SK-N-SH (cell line): ENCODE measurements around the gene DUSP2. TPM values are rescaled to one million over a fixed set of nuclear protein-coding genes. Genes with fewer than 3 reads are reported as not detected.

Experiments used
- CTCF ChIA-PET: fragments of 300-600, 350-600 bp; formaldehyde crosslinking; extraction: SDS; loops from one replicate; lab custom pipeline; 2021; lab: Yijun Ruan, JAX
- POLR2A ChIA-PET: fragments of 350-600 bp; sonication (Branson Sonifier 250); formaldehyde crosslinking; extraction: SDS; loops from one replicate; lab custom pipeline; 2020; ENCODE audit warnings: antibody characterized with exemption, inconsistent platforms; lab: Yijun Ruan, JAX
- DNase-seq: peaks from one replicate; pipeline ENCODE4 v3.0.0; 2012
- H2AFZ ChIP-seq: fragments of 200-600 bp; sonication (generic); 2 replicates; pipeline ENCODE4 v1.8.1; 2016; ENCODE audit warnings: antibody characterized with exemption, mild to moderate bottlenecking, low read depth
- H3F3A ChIP-seq: fragments of 200-600 bp; sonication (generic); replicated peaks from 2 replicates; pipeline ENCODE3; 2016; ENCODE audit warnings: antibody characterized with exemption, mild to moderate bottlenecking; ENCODE audit not compliant: insufficient read depth
- H3K27ac ChIP-seq, 2 experiments: fragments of 200-500 bp in 1 of 2; fragments of 200-600 bp in 1 of 2; sonication (Bioruptor generic) in 1 of 2; sonication (generic), shearing (Covaris generic) in 1 of 2; 2 replicates each; pipeline versions ENCODE4 v1.5.1 to v1.6.1; 2014 to 2016; ENCODE audit warnings: low read depth in 2 of 2, inconsistent platforms in 1 of 2, low read length in 1 of 2, mild to moderate bottlenecking in 1 of 2, mixed read lengths in 1 of 2
- H3K27me3 ChIP-seq: fragments of 200-600 bp; sonication (generic), shearing (Covaris generic); 2 replicates; pipeline ENCODE4 v1.6.1; 2016; ENCODE audit warnings: mixed run types; ENCODE audit not compliant: insufficient read depth
- H3K36me3 ChIP-seq, 2 experiments: fragments of 200-500 bp in 1 of 2; fragments of 200-600 bp in 1 of 2; sonication (Bioruptor generic) in 1 of 2; sonication (generic) in 1 of 2; replicated peaks in 1 of 2; 2 replicates each; pipeline versions ENCODE3 to v1.5.1; 2014 to 2016; ENCODE audit warnings: low read length in 1 of 2, mild to moderate bottlenecking in 1 of 2; ENCODE audit not compliant: insufficient read depth in 2 of 2, control insufficient read depth in 1 of 2
- H3K4me1 ChIP-seq, 2 experiments: fragments of 200-500 bp in 1 of 2; fragments of 200-600 bp in 1 of 2; sonication (Bioruptor generic) in 1 of 2; sonication (generic), shearing (Covaris generic) in 1 of 2; 2 replicates each; pipeline versions ENCODE4 v1.5.1 to v1.6.1; 2014 to 2016; ENCODE audit warnings: low read depth in 1 of 2, low read length in 1 of 2, mixed run types in 1 of 2; ENCODE audit not compliant: insufficient read depth in 2 of 2, control insufficient read depth in 1 of 2
- H3K4me2 ChIP-seq: fragments of 200-600 bp; sonication (generic), shearing (Covaris generic); 2 replicates; pipeline ENCODE4 v1.6.1; 2017; ENCODE audit warnings: mixed run types
- H3K4me3 ChIP-seq, 2 experiments: fragments of 200-500 bp in 1 of 2; fragments of 200-600 bp in 1 of 2; sonication (Bioruptor generic) in 1 of 2; sonication (generic), shearing (Covaris generic) in 1 of 2; 2 replicates each; pipeline versions ENCODE4 v1.5.1 to v1.8.1; 2014 to 2016; ENCODE audit warnings: low read depth in 2 of 2, inconsistent platforms in 1 of 2, low read length in 1 of 2, mild to moderate bottlenecking in 1 of 2, mixed read lengths in 1 of 2, moderate library complexity in 1 of 2
- H3K79me2 ChIP-seq: fragments of 200-600 bp; sonication (generic); 2 replicates; pipeline ENCODE4 v1.8.1; 2017; ENCODE audit warnings: mild to moderate bottlenecking; ENCODE audit not compliant: insufficient read depth
- H3K9ac ChIP-seq: fragments of 200-600 bp; sonication (generic); 2 replicates; pipeline ENCODE4 v1.6.1; 2017; ENCODE audit warnings: mixed run types
- H3K9me2 ChIP-seq: fragments of 200-600 bp; sonication (generic); 2 replicates; pipeline ENCODE4 v1.6.1; 2017; ENCODE audit warnings: mixed run types
- H3K9me3 ChIP-seq: fragments of 200-600 bp; sonication (generic); 2 replicates; pipeline ENCODE4 v1.6.1; 2017; ENCODE audit warnings: mixed run types, mild to moderate bottlenecking, moderate library complexity
- H4K20me1 ChIP-seq: fragments of 200-600 bp; sonication (generic); 2 replicates; pipeline ENCODE4 v1.6.1; 2017; ENCODE audit warnings: mild to moderate bottlenecking, mixed run types; ENCODE audit not compliant: insufficient read depth
- ELF1 ChIP-seq: IDR thresholded peaks from 2 replicates; pipeline ENCODE4 v1.4.0; 2012
- EP300 ChIP-seq, 2 experiments: IDR thresholded peaks; 2 replicates each; pipeline versions ENCODE4 v1.4.0 to v1.6.1; 2012; ENCODE audit warnings: borderline replicate concordance in 1 of 2, low read depth in 1 of 2, low read length in 1 of 2
- EZH2phosphoT487 ChIP-seq: fragments of 200-600 bp; sonication (generic); IDR thresholded peaks from 2 replicates; pipeline ENCODE4 v1.6.1; 2017; ENCODE audit warnings: low read depth, mixed run types, mild to moderate bottlenecking, antibody characterized with exemption, moderate library complexity, borderline replicate concordance
- FOSL2 ChIP-seq: IDR thresholded peaks from 2 replicates; pipeline ENCODE4 v1.4.0; 2012; ENCODE audit warnings: low read depth, mild to moderate bottlenecking, moderate library complexity, borderline replicate concordance
- FOXM1 ChIP-seq: IDR thresholded peaks from 2 replicates; pipeline ENCODE4 v1.4.0; 2012; ENCODE audit warnings: low read depth, mild to moderate bottlenecking
- JUND ChIP-seq: IDR thresholded peaks from 2 replicates; pipeline ENCODE4 v1.4.0; 2012
- MXI1 ChIP-seq: IDR thresholded peaks from 2 replicates; pipeline ENCODE4 v1.6.1; 2012; ENCODE audit warnings: mild to moderate bottlenecking, low read depth, low read length, improper control_type of control experiment
- NFIC ChIP-seq: IDR thresholded peaks from 2 replicates; pipeline ENCODE4 v1.4.0; 2012; ENCODE audit warnings: borderline replicate concordance
- RCOR1 ChIP-seq: fragments of 150-350 bp; IDR thresholded peaks from 2 replicates; pipeline ENCODE4 v1.6.1; 2017; ENCODE audit warnings: antibody characterized with exemption, low read length
- REST ChIP-seq: IDR thresholded peaks from 2 replicates; pipeline ENCODE4 v1.6.1; 2012; ENCODE audit warnings: mild to moderate bottlenecking, low read depth, low read length, moderate library complexity
- RXRA ChIP-seq: IDR thresholded peaks from 2 replicates; pipeline ENCODE4 v1.4.0; 2012; ENCODE audit warnings: low read depth, mild to moderate bottlenecking, borderline replicate concordance
- SIN3A ChIP-seq: IDR thresholded peaks from 2 replicates; pipeline ENCODE4 v1.6.1; 2012; ENCODE audit warnings: low read depth, mild to moderate bottlenecking, low read length, moderate library complexity, borderline replicate concordance
- TAF1 ChIP-seq: IDR thresholded peaks from 2 replicates; pipeline ENCODE4 v1.6.1; 2012; ENCODE audit warnings: low read depth, mild to moderate bottlenecking, low read length, moderate library complexity, borderline replicate concordance
- TCF12 ChIP-seq: IDR thresholded peaks from 2 replicates; pipeline ENCODE4 v1.4.0; 2012
- TEAD4 ChIP-seq: IDR thresholded peaks from 2 replicates; pipeline ENCODE4 v1.4.0; 2012; ENCODE audit warnings: mild to moderate bottlenecking, borderline replicate concordance; ENCODE audit not compliant: insufficient read depth
- YY1 ChIP-seq: IDR thresholded peaks from 2 replicates; pipeline ENCODE4 v1.4.0; 2012; ENCODE audit warnings: low read depth, mild to moderate bottlenecking
- WGBS: methylation state at CpG from one replicate; pipeline ENCODE4 v1.1.6; 2017; ENCODE audit warnings: low lambda C conversion rate; 5-methylcytosine and 5-hydroxymethylcytosine counted together
- polyA plus RNA-seq, 3 experiments: library from polyadenylated mRNA; depleted of rRNA; stranded (reverse); fragments of >200 nt; gene quantifications; 2 replicates each; pipeline ENCODE4 v1.2.3, GENCODE V29; 2012
- TF ChIP-seq, protein P1 (sequence below): IDR thresholded peaks from 2 replicates; pipeline ENCODE4; 2012
- TF ChIP-seq, protein P2 (sequence below): IDR thresholded peaks from 2 replicates; pipeline ENCODE4 v1.4.0; 2012; ENCODE audit warnings: low read depth, borderline replicate concordance
- TF ChIP-seq, protein P3 (sequence below): fragments of 200-600 bp; sonication (generic); IDR thresholded peaks from 2 replicates; pipeline ENCODE4 v1.6.1; 2017; ENCODE audit warnings: antibody characterized with exemption, mild to moderate bottlenecking, moderate library complexity
- TF ChIP-seq, protein P4 (sequence below): fragments of 150-350 bp; IDR thresholded peaks from 2 replicates; pipeline ENCODE4 v1.6.1; 2016; ENCODE audit warnings: mild to moderate bottlenecking, low read depth, low read length

DUSP2 gene
- polyA plus RNA-seq, 1 of the 3 experiments (the other 2 are of a cell fraction) = 0.79 TPM

DNA sequence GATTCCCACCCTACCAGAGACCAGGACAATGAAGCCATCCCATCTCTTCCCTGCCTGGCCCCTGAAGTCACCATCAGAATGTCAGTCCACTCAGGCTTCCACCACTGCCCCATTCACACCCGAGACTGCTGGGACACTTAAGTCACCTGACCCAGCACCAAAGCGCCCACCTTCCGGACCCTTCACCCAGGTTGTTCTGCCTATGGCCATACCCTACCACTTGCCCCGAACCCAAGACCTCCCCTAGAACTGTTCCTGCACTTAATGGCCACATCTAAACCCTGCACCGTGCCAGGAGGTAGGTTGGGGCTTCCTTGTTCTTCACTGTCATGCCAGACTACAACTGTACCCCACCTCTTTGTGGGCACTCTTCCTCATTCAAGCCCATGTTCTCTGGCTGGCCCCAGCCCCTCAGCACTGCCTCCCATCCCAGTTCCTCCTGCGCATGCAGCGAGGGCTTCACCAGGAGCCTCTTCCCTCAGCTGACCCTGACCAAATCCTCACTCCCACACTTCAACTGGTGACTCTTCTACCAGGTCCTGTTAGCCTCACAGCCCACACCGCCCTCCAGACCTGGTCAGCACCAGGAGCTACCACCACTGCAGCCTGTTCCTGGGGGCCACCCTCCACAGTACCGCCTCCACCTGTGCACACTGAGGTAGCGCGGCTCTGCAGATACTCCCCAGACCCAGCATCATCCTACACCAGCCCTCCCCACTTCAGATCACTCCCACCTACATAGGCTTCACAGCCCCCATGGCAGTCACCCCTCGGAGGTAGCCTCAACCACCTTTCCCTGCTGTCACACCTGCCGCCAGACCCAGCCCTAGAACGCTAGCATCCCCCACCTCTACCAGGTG is 20.6 kb downstream of the DUSP2 start:
- H4K20me1 ChIP-seq = no peaks in the 10 kb centered on the region
- no peaks in the 10 kb centered on the region for H3K79me2 ChIP-seq
- no peaks in the 10 kb centered on the region; the same call in 1 of the 2 replicates for H3K27me3 ChIP-seq
- no peak for DNase-seq
- ChIA-PET POLR2A (no interaction called here), CTCF (interaction anchor here (1.0 to 2.5 kb wide), 4 partner anchors 8 to 102 kb away, joined by 4 to 12 read pairs (median 6); no protein-coding TSS in a partner anchor)
- no peaks in the 10 kb centered on the region for H3K9me2 ChIP-seq
- H3K4me3 ChIP-seq = no peak overlapping the region
- H3K4me1 ChIP-seq = no peaks in the 10 kb centered on the region
- H3K4me2 ChIP-seq = no peak overlapping the region
- 67% methylated on average over 12 of the region's 14 CpGs for WGBS
- H2AFZ ChIP-seq = no peak overlapping the region
- TF ChIP-seq SIN3A (no peak), FOSL2 (no peak), EZH2phosphoT487 (no peak), JUND (no peak), NFIC (no peak), RCOR1 (no peak), YY1 (no peak), ELF1 (no peak), TCF12 (no peak), MXI1 (no peak), RXRA (no peak), REST (no peak), EP300 (IDR thresholded peaks at IDR 0.05; ENCODE audit: borderline replicate concordance in 1 of 2, low read depth in 1 of 2, low read length in 1 of 2) (no peak), TAF1 (no peak), TEAD4 (no peak), FOXM1 (no peak)
- TF ChIP-seq, protein P1, sequence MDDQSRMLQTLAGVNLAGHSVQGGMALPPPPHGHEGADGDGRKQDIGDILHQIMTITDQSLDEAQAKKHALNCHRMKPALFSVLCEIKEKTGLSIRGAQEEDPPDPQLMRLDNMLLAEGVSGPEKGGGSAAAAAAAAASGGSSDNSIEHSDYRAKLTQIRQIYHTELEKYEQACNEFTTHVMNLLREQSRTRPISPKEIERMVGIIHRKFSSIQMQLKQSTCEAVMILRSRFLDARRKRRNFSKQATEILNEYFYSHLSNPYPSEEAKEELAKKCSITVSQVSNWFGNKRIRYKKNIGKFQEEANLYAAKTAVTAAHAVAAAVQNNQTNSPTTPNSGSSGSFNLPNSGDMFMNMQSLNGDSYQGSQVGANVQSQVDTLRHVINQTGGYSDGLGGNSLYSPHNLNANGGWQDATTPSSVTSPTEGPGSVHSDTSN = no peak
- TF ChIP-seq, protein P2, sequence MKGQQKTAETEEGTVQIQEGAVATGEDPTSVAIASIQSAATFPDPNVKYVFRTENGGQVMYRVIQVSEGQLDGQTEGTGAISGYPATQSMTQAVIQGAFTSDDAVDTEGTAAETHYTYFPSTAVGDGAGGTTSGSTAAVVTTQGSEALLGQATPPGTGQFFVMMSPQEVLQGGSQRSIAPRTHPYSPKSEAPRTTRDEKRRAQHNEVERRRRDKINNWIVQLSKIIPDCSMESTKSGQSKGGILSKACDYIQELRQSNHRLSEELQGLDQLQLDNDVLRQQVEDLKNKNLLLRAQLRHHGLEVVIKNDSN = no peak
- TF ChIP-seq, protein P3, sequence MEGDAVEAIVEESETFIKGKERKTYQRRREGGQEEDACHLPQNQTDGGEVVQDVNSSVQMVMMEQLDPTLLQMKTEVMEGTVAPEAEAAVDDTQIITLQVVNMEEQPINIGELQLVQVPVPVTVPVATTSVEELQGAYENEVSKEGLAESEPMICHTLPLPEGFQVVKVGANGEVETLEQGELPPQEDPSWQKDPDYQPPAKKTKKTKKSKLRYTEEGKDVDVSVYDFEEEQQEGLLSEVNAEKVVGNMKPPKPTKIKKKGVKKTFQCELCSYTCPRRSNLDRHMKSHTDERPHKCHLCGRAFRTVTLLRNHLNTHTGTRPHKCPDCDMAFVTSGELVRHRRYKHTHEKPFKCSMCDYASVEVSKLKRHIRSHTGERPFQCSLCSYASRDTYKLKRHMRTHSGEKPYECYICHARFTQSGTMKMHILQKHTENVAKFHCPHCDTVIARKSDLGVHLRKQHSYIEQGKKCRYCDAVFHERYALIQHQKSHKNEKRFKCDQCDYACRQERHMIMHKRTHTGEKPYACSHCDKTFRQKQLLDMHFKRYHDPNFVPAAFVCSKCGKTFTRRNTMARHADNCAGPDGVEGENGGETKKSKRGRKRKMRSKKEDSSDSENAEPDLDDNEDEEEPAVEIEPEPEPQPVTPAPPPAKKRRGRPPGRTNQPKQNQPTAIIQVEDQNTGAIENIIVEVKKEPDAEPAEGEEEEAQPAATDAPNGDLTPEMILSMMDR = no peak
- TF ChIP-seq, protein P4, sequence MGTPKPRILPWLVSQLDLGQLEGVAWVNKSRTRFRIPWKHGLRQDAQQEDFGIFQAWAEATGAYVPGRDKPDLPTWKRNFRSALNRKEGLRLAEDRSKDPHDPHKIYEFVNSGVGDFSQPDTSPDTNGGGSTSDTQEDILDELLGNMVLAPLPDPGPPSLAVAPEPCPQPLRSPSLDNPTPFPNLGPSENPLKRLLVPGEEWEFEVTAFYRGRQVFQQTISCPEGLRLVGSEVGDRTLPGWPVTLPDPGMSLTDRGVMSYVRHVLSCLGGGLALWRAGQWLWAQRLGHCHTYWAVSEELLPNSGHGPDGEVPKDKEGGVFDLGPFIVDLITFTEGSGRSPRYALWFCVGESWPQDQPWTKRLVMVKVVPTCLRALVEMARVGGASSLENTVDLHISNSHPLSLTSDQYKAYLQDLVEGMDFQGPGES = no peak
- TF ChIP-seq, all 33 proteins: peak for 0
- Histone ChIP-seq H3K36me3 (no peaks in the 10 kb centered on the region), H3F3A (no peaks in the 10 kb centered on the region), H3K9me3 (no peaks in the 10 kb centered on the region), H3K9ac (no peak overlapping the region), H3K27ac (no peak overlapping the region)
